HL-60 (cell line): ENCODE results near the gene PER3.

Experiments used
- DNase-seq, 2 experiments: peaks; one replicate each; pipeline ENCODE4 v3.0.0-alpha.2; 2010 to 2020; ENCODE audit warnings: low read depth in 1 of 2, low spot score in 1 of 2
- H3K27ac ChIP-seq: fragments of 250-450 bp; sonication (Bioruptor Pico); replicated peaks from 2 replicates; pipeline ENCODE4 v1.5.1; 2020; ENCODE audit warnings: mild to moderate bottlenecking, moderate library complexity
- H3K27me3 ChIP-seq: fragments of 250-450 bp; sonication (Bioruptor Pico); 2 replicates; pipeline ENCODE4 v1.5.1; 2021; ENCODE audit warnings: mild to moderate bottlenecking, moderate library complexity; ENCODE audit not compliant: insufficient read depth, poor library complexity, severe bottlenecking
- H3K4me3 ChIP-seq: replicated peaks from 2 replicates; pipeline ENCODE4 v1.5.1; 2011; ENCODE audit warnings: mild to moderate bottlenecking, control low read depth, low read length; ENCODE audit not compliant: insufficient read depth
- CTCF ChIP-seq: IDR thresholded peaks from one replicate; pipeline ENCODE4 v1.5.1; 2011; ENCODE audit warnings: low read length, control low read depth, inconsistent platforms; ENCODE audit not compliant: insufficient read depth
- GABPA ChIP-seq: IDR thresholded peaks from 2 replicates; pipeline ENCODE4 v1.6.1; 2012; ENCODE audit warnings: low read depth
- POLR2AphosphoS5 ChIP-seq: IDR thresholded peaks from 2 replicates; pipeline ENCODE4 v1.6.1; 2012; ENCODE audit warnings: low read depth
- REST ChIP-seq: IDR thresholded peaks from 2 replicates; pipeline ENCODE4 v1.6.1; 2012; ENCODE audit warnings: low read depth; ENCODE audit not compliant: insufficient replicate concordance
- SPI1 ChIP-seq: IDR thresholded peaks from 2 replicates; pipeline ENCODE4 v1.6.1; 2012; ENCODE audit warnings: low read depth, mild to moderate bottlenecking, borderline replicate concordance

PER3 gene

DNA sequence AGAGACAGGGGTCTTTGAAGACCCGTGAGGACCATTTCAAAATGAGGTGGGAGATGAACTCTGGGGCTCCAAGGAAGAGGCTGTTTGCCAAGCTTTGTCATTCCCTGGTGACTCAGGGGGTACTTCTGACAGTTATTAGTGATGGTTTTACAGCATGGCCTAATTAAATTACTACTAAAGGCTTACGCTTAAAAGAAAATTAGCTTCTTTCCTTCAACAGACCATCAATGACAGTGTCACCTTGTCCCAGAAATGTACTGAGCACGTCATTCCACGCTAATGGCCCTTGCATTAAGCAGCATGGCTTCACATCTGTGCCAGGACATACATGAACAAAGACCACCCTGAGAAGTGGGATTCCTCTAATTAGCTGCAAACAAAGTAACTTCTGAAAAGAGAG lies 73.9 kb downstream of the PER3 start:
- H3K27me3 ChIP-seq = peaks cover 4% of the 10 kb centered on the region
- no peak overlapping the region for H3K4me3 ChIP-seq
- DNase-seq = no peak
- TF ChIP-seq REST (no peak), CTCF (no peak), GABPA (no peak), SPI1 (no peak), POLR2AphosphoS5 (no peak)
- H3K27ac ChIP-seq = no peak overlapping the region

GRCh38 chr1:7859406-7859805 lies 75.3 kb downstream of the PER3 start:
- no peak overlapping the region for H3K4me3 ChIP-seq
- H3K27me3 ChIP-seq = no peaks in the 10 kb centered on the region
- TF ChIP-seq SPI1 (no peak), CTCF (no peak), GABPA (no peak), POLR2AphosphoS5 (no peak), REST (no peak)
- no peak overlapping the region for H3K27ac ChIP-seq
- no peak for DNase-seq

- TF ChIP-seq SPI1 (no peak), POLR2AphosphoS5 (no peak), REST (no peak), CTCF (no peak), GABPA (no peak)
- DNase-seq = no peak
- H3K27me3 ChIP-seq = no peaks in the 10 kb centered on the region
- H3K4me3 ChIP-seq = no peak overlapping the region
- H3K27ac ChIP-seq = no peak overlapping the region
Measured at GRCh38 chr1:7860130-7860529, 76.0 kb downstream of the PER3 start.
